ENCODE measurements around the gene UGT1A9. TPM values are rescaled to one million over a fixed set of nuclear protein-coding genes. Genes with fewer than 3 reads are reported as not detected.

The UGT1A9 gene
- total and polyA plus RNA-seq, 10 of the 15 experiments (the other 5 are each of a cell fraction or from before 2014, with no cell fraction given) = 0.07 TPM; not detected in 9

GRCh38 chr2:233772153-233772552, 100.5 kb downstream of the UGT1A9 start (continued):
- TF ChIP-seq ZNF384 (IDR thresholded peaks at IDR 0.05; ENCODE audit: borderline replicate concordance, low read depth, low read length) (no peak), YBX1 (IDR thresholded peaks at IDR 0.05) (no peak), SREBF1 (IDR thresholded peaks at IDR 0.05; ENCODE audit: low read length) (no peak), NFYB (IDR thresholded peaks at IDR 0.05; ENCODE audit: insufficient read depth, low read depth, low read length) (no peak), SREBF2 (IDR thresholded peaks at IDR 0.05; ENCODE audit: low read length) (no peak), CHD2 (IDR thresholded peaks at IDR 0.05; ENCODE audit: borderline replicate concordance, low read depth, low read length) (no peak), ATF7 (IDR thresholded peaks at IDR 0.05; ENCODE audit: low read depth) (no peak), PAX8 (IDR thresholded peaks at IDR 0.05) (no peak), WRNIP1 (IDR thresholded peaks at IDR 0.05; ENCODE audit: borderline replicate concordance, low read depth, low read length) (no peak), FOXK2 (IDR thresholded peaks at IDR 0.05) (no peak)

- Histone ChIP-seq H4K20me1 (ENCODE audit: control insufficient read depth, insufficient read depth) (no peaks in the 10 kb centered on the region), H2AFZ (ENCODE audit: control insufficient read depth, low read depth, low read length) (no peak overlapping the region), H3K4me3 (no peak overlapping the region), H3K79me2 (ENCODE audit: control insufficient read depth, insufficient read depth, low read length) (no peaks in the 10 kb centered on the region), H3K4me2 (ENCODE audit: control insufficient read depth, insufficient read depth) (no peak overlapping the region), H3K27ac (ENCODE audit: control insufficient read depth, insufficient read depth) (no peak overlapping the region), H3K4me1 (ENCODE audit: control insufficient read depth, insufficient read depth, low read length) (no peaks in the 10 kb centered on the region), H3K36me3 (ENCODE audit: control insufficient read depth in 2 of 2, insufficient read depth in 2 of 2, low read length in 1 of 2) (no peaks in the 10 kb centered on the region), H3K27me3 (replicated peaks in 1 of 2; ENCODE audit: control insufficient read depth in 2 of 2, insufficient read depth in 2 of 2, low read length in 1 of 2) (no peaks in the 10 kb centered on the region), H3K9ac (ENCODE audit: control insufficient read depth, insufficient read depth, low read length) (no peak overlapping the region), H3K9me3 (replicated peaks; ENCODE audit: control insufficient read depth, insufficient read depth, low read length) (no peaks in the 10 kb centered on the region; the same call in 2 of the 3 replicates)
- POLR2A ChIA-PET = no interaction called here
- TF ChIP-seq POLR2AphosphoS2 (IDR thresholded peaks at IDR 0.05; ENCODE audit: low read depth, low read length) (no peak), JUNB (IDR thresholded peaks at IDR 0.05) (no peak), ATF2 (IDR thresholded peaks at IDR 0.05; ENCODE audit: low read length) (no peak), BACH1 (IDR thresholded peaks at IDR 0.05; ENCODE audit: borderline replicate concordance) (no peak), ATF7 (IDR thresholded peaks at IDR 0.05; ENCODE audit: low read depth) (no peak)
- FAIRE-seq (no peak), ATAC-seq (no peak), DNase-seq (ENCODE audit: low read depth, low spot score) (no peak)
- 24% methylated on average over 5 of the region's 5 CpGs for WGBS (ENCODE audit: insufficient coverage, insufficient replicate concordance, low lambda C conversion rate, missing lambda C conversion rate)
- CTCF ChIA-PET = no interaction called here
- in situ Hi-C loops (cut with MboI) = no loop called here
- BruUV-seq (replicated peaks) = no TSS peak
- SMC1A ChIA-PET (ENCODE audit: uncharacterized antibody, unreplicated experiment) = no interaction called here
- intact Hi-C loops (cut with micrococcal nuclease; ENCODE audit: unreplicated experiment) = no loop called here
- RAD21 ChIA-PET (ENCODE audit: unreplicated experiment) = no interaction called here
Measured at GRCh38 chr2:233772583-233772982, 100.9 kb downstream of the UGT1A9 start.
